ENCODE data around the gene SYTL4. TPM values are rescaled to one million over a fixed set of nuclear protein-coding genes. Genes with fewer than 3 reads are reported as not detected.

SYTL4 gene
- total and polyA plus RNA-seq, 2 of the 13 experiments (the other 11 are each of a cell fraction or from before 2014, with no cell fraction given) = 0.41 to 0.73 TPM

GRCh38 chrX:100748108-100748507 lies 16.2 kb upstream of the SYTL4 start:
- DNase-seq (ENCODE audit: low spot score) (peak; percentile 57), ATAC-seq (no peak), FAIRE-seq (no peak)
- Histone ChIP-seq H4K20me1 (ENCODE audit: insufficient read depth, low read length) (no peaks in the 10 kb centered on the region), H2AFZ (ENCODE audit: low read length) (no peak overlapping the region), H3K4me2 (ENCODE audit: low read depth, low read length) (no peak overlapping the region), H3K4me1 (ENCODE audit: insufficient read depth, low read length) (peaks cover 20% of the 10 kb centered on the region), H3K9ac (ENCODE audit: insufficient read depth, low read depth, low read length) (no peak overlapping the region), H3K9me3 (ENCODE audit: low read length) (no peaks in the 10 kb centered on the region), H3K27me3 (ENCODE audit: control insufficient read depth in 1 of 2, insufficient read depth in 2 of 2, low read length in 2 of 2) (no peaks in the 10 kb centered on the region), H3K4me3 (replicated peaks in 1 of 3; ENCODE audit: insufficient read depth in 1 of 3, low read depth in 2 of 3, low read length in 3 of 3) (no peak overlapping the region), H3K27ac (ENCODE audit: extremely low read length, insufficient read depth, low read length) (no peak overlapping the region), H3K79me2 (ENCODE audit: insufficient read depth, low read length) (no peaks in the 10 kb centered on the region), H3K36me3 (replicated peaks in 1 of 2; ENCODE audit: control insufficient read depth in 1 of 2, insufficient read depth in 2 of 2, low read length in 2 of 2) (no peaks in the 10 kb centered on the region)
- ChIA-PET CTCF (ENCODE audit: low intra/inter-chr PET ratio, low total read pairs) (no interaction called here), POLR2A (no interaction called here)
- WGBS (ENCODE audit: low lambda C conversion rate) = 9% methylated on average over 2 of the region's 2 CpGs
- BruUV-seq (replicated peaks) = no TSS peak
- intact Hi-C loops (cut with micrococcal nuclease; ENCODE audit: unreplicated experiment) = no loop called here
- in situ Hi-C loops (cut with HindIII; ENCODE audit: extremely low pct_ligation_motif_present, low pct_unique_long_range_greater_than_20kb) = no loop called here
- no peak for TF ChIP-seq NFYB (CRISPR knock-in tag; IDR thresholded peaks at IDR 0.05)
- TF ChIP-seq HNF4A (CRISPR knock-in tag; IDR thresholded peaks at IDR 0.05) = no peak
- no peak for TF ChIP-seq ELF4 (CRISPR knock-in tag; IDR thresholded peaks at IDR 0.05; ENCODE audit: borderline replicate concordance)
- TF ChIP-seq ZNF746 (CRISPR knock-in tag; IDR thresholded peaks at IDR 0.05) = no peak
- no peak for TF ChIP-seq HOXA9 (CRISPR knock-in tag; IDR thresholded peaks at IDR 0.05; ENCODE audit: borderline replicate concordance)
- TF ChIP-seq SOX6 (IDR thresholded peaks at IDR 0.05) = no peak
- no peak for TF ChIP-seq SOX6 (CRISPR knock-in tag; IDR thresholded peaks at IDR 0.05)
- peak; percentile 59 for TF ChIP-seq FOSL2 (CRISPR knock-in tag; IDR thresholded peaks at IDR 0.05)

- Histone ChIP-seq H2AFZ (ENCODE audit: low read length) (no peak overlapping the region), H3K4me1 (ENCODE audit: insufficient read depth, low read length) (peaks cover 20% of the 10 kb centered on the region), H4K20me1 (ENCODE audit: insufficient read depth, low read length) (no peaks in the 10 kb centered on the region), H3K79me2 (ENCODE audit: insufficient read depth, low read length) (no peaks in the 10 kb centered on the region), H3K4me3 (replicated peaks in 1 of 3; ENCODE audit: insufficient read depth in 1 of 3, low read depth in 2 of 3, low read length in 3 of 3) (no peak overlapping the region), H3K27me3 (ENCODE audit: control insufficient read depth in 1 of 2, insufficient read depth in 2 of 2, low read length in 2 of 2) (no peaks in the 10 kb centered on the region), H3K36me3 (replicated peaks in 1 of 2; ENCODE audit: control insufficient read depth in 1 of 2, insufficient read depth in 2 of 2, low read length in 2 of 2) (no peaks in the 10 kb centered on the region), H3K9me3 (ENCODE audit: low read length) (no peaks in the 10 kb centered on the region), H3K4me2 (ENCODE audit: low read depth, low read length) (no peak overlapping the region), H3K27ac (ENCODE audit: extremely low read length, insufficient read depth, low read length) (no peak overlapping the region), H3K9ac (ENCODE audit: insufficient read depth, low read depth, low read length) (no peak overlapping the region)
- FAIRE-seq (no peak), ATAC-seq (no peak), DNase-seq (ENCODE audit: low spot score) (no peak)
- ChIA-PET CTCF (ENCODE audit: low intra/inter-chr PET ratio, low total read pairs) (no interaction called here), POLR2A (no interaction called here)
- in situ Hi-C loops (cut with HindIII; ENCODE audit: extremely low pct_ligation_motif_present, low pct_unique_long_range_greater_than_20kb) (no loop called here), intact Hi-C loops (cut with micrococcal nuclease; ENCODE audit: unreplicated experiment) (no loop called here)
- no TSS peak for BruUV-seq (replicated peaks)
- TF ChIP-seq ZNF251 (CRISPR knock-in tag; IDR thresholded peaks at IDR 0.05) (no peak), ATF7 (IDR thresholded peaks at IDR 0.05) (no peak), ATF7 (CRISPR knock-in tag; IDR thresholded peaks at IDR 0.05) (no peak), ZNF383 (CRISPR knock-in tag; IDR thresholded peaks at IDR 0.05; ENCODE audit: borderline replicate concordance) (no peak), MXD1 (CRISPR knock-in tag; IDR thresholded peaks at IDR 0.05) (no peak), USF2 (IDR thresholded peaks at IDR 0.05; ENCODE audit: low read depth, low read length) (no peak), USF2 (CRISPR knock-in tag; IDR thresholded peaks at IDR 0.05; ENCODE audit: borderline replicate concordance) (no peak), NBN (conservative IDR thresholded peaks at IDR 0.05) (no peak), IKZF4 (CRISPR knock-in tag; IDR thresholded peaks at IDR 0.05; ENCODE audit: borderline replicate concordance, low read depth, not compliant biosample characterization) (no peak), SSRP1 (CRISPR knock-in tag; IDR thresholded peaks at IDR 0.05) (no peak), ZKSCAN1 (IDR thresholded peaks at IDR 0.05; ENCODE audit: low read length) (no peak), GPN1 (CRISPR knock-in tag; IDR thresholded peaks at IDR 0.05; ENCODE audit: borderline replicate concordance) (no peak)
- WGBS (ENCODE audit: low lambda C conversion rate) = 35% methylated on average over 2 of the region's 2 CpGs
These were observed 15.8 kb upstream of the SYTL4 start for GRCh38 chrX:100747703-100748102.

Data from HepG2 (cell line).